Neuronal stem cell (in vitro differentiated cells): ENCODE data around the gene GMDS.

Source experiments
- DNase-seq: peaks from one replicate; pipeline ENCODE4 v3.0.0-alpha.2; 2013; ENCODE audit warnings: low spot score
- H2AFZ ChIP-seq: one replicate; pipeline ENCODE4 v1.6.1; 2013; ENCODE audit warnings: mild to moderate bottlenecking, low read length, inconsistent platforms
- H2AK5ac ChIP-seq: 2 replicates; pipeline ENCODE4 v1.6.1; 2013; ENCODE audit warnings: low read depth, mild to moderate bottlenecking, inconsistent platforms, low read length, moderate library complexity, mixed read lengths
- H2BK120ac ChIP-seq: 2 replicates; pipeline ENCODE4 v1.6.1; 2013; ENCODE audit warnings: low read depth, mild to moderate bottlenecking, inconsistent platforms, low read length, moderate library complexity, mixed read lengths
- H2BK12ac ChIP-seq: one replicate; pipeline ENCODE4 v1.6.1; 2013; ENCODE audit warnings: low read length, inconsistent platforms
- H2BK15ac ChIP-seq: 2 replicates; pipeline ENCODE4 v1.6.1; 2013; ENCODE audit warnings: mild to moderate bottlenecking, low read length, inconsistent platforms, mixed read lengths
- H2BK5ac ChIP-seq: one replicate; pipeline ENCODE4 v1.6.1; 2013; ENCODE audit warnings: inconsistent platforms, mild to moderate bottlenecking, low read length, moderate library complexity
- H3K14ac ChIP-seq: one replicate; pipeline ENCODE4 v1.6.1; 2013; ENCODE audit warnings: low read length, inconsistent platforms
- H3K18ac ChIP-seq: 2 replicates; pipeline ENCODE4 v1.6.1; 2013; ENCODE audit warnings: low read length, inconsistent platforms
- H3K23ac ChIP-seq: 2 replicates; pipeline ENCODE4 v1.6.1; 2013; ENCODE audit warnings: low read depth, mild to moderate bottlenecking, mixed read lengths, low read length, inconsistent platforms; ENCODE audit not compliant: poor library complexity
- H3K27ac ChIP-seq: replicated peaks from 3 replicates; pipeline ENCODE4 v1.5.1; 2013; ENCODE audit warnings: low read length, inconsistent platforms
- H3K27me3 ChIP-seq, 3 experiments: 2 replicates each; pipeline ENCODE4 v1.6.1; 2013; ENCODE audit warnings: low read length in 3 of 3, mild to moderate bottlenecking in 2 of 3, inconsistent platforms in 1 of 3, low read depth in 1 of 3, mixed read lengths in 1 of 3, moderate library complexity in 1 of 3; ENCODE audit not compliant: control insufficient read depth in 3 of 3, insufficient read depth in 3 of 3
- H3K36me3 ChIP-seq, 2 donors: replicated peaks in 1 of 2; 2 replicates each; pipeline ENCODE4 v1.6.1; 2013; ENCODE audit warnings: low read length in 2 of 2; ENCODE audit not compliant: control insufficient read depth in 2 of 2, insufficient read depth in 2 of 2
- H3K4ac ChIP-seq: 2 replicates; pipeline ENCODE4 v1.6.1; 2013; ENCODE audit warnings: inconsistent platforms, mild to moderate bottlenecking, low read length, moderate library complexity
- H3K4me1 ChIP-seq, 2 donors: 1 replicate in 1 of 2; 2 replicates in 1 of 2; pipeline ENCODE4 v1.6.1; 2013; ENCODE audit warnings: low read length in 2 of 2, low read depth in 1 of 2; ENCODE audit not compliant: control insufficient read depth in 2 of 2, insufficient read depth in 1 of 2
- H3K4me2 ChIP-seq: one replicate; pipeline ENCODE4 v1.6.1; 2013; ENCODE audit warnings: mild to moderate bottlenecking, low read length, inconsistent platforms; ENCODE audit not compliant: insufficient read depth, poor library complexity, severe bottlenecking
- H3K4me3 ChIP-seq, 2 donors: 2 replicates each; pipeline ENCODE4 v1.5.1; 2013; ENCODE audit warnings: low read length in 2 of 2, mild to moderate bottlenecking in 2 of 2, inconsistent platforms in 1 of 2, moderate library complexity in 1 of 2
- H3K79me1 ChIP-seq: one replicate; pipeline ENCODE4 v1.6.1; 2013; ENCODE audit warnings: low read depth, mild to moderate bottlenecking, inconsistent platforms, low read length, moderate library complexity
- H3K9ac ChIP-seq: one replicate; pipeline ENCODE4 v1.6.1; 2013; ENCODE audit warnings: mild to moderate bottlenecking, low read depth, low read length, inconsistent platforms; ENCODE audit not compliant: poor library complexity
- H3K9me3 ChIP-seq, 2 donors: replicated peaks in 1 of 2; 2 replicates each; pipeline versions ENCODE3 to v1.6.1; 2013; ENCODE audit warnings: low read length in 2 of 2, mild to moderate bottlenecking in 2 of 2, inconsistent platforms in 1 of 2, low read depth in 1 of 2, mixed read lengths in 1 of 2, moderate library complexity in 1 of 2; ENCODE audit not compliant: control insufficient read depth in 2 of 2, insufficient read depth in 1 of 2
- H4K8ac ChIP-seq: one replicate; pipeline ENCODE4 v1.6.1; 2013; ENCODE audit warnings: low read depth, mild to moderate bottlenecking, inconsistent platforms, low read length, moderate library complexity
- H4K91ac ChIP-seq: one replicate; pipeline ENCODE4 v1.6.1; 2013; ENCODE audit warnings: low read length, low read depth, mild to moderate bottlenecking, inconsistent platforms; ENCODE audit not compliant: poor library complexity
- WGBS, 2 donors: extraction: QIAGEN DNeasy Blood & Tissue Kit; methylation state at CpG; one replicate each; pipeline ENCODE4 v1.1.7; 2013; ENCODE audit warnings: missing lambda C conversion rate in 2 of 2, mixed read lengths in 1 of 2; ENCODE audit not compliant: insufficient read length in 2 of 2, insufficient replicate concordance in 1 of 2; ENCODE audit errors: extremely low coverage in 2 of 2; 5-methylcytosine and 5-hydroxymethylcytosine counted together

The GMDS gene

DNA sequence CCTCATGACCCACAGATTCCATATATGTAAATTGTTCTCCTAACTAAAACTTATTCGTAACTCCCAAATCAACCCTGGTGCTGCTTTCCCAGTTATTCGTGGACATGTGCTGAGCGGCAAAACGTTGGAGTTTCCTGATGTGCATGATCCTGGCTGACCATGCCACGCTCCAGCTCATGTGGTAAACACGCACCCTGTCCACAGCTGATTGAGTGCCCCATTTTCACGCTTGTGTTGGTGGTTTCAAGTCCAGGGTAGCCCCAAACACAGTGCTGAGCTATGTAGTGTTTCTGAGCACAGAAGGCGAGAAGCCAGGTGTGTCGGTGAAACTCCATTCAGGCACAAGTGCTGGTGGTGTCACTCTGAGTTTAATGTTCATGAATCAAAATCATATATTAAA lies 654.8 kb downstream of the GMDS start:
- H3K79me1 ChIP-seq = no peaks in the 10 kb centered on the region
- H3K9ac ChIP-seq = no peak overlapping the region
- no peak overlapping the region for H3K27ac ChIP-seq
- H2BK12ac ChIP-seq = no peak overlapping the region
- no peaks in the 10 kb centered on the region for H3K36me3 ChIP-seq
- H2BK15ac ChIP-seq = no peak overlapping the region
- H2AK5ac ChIP-seq = no peak overlapping the region
- H3K14ac ChIP-seq = no peak overlapping the region
- no peak overlapping the region for H3K4me2 ChIP-seq
- H4K8ac ChIP-seq = no peak overlapping the region
- no peak overlapping the region for H3K23ac ChIP-seq
- WGBS, 2 donors = no CpG with 5 or more reads among the region's 9 CpGs
- H3K4ac ChIP-seq = no peak overlapping the region
- H2BK5ac ChIP-seq = no peak overlapping the region
- peaks cover 0 to 7% (median 2%) of the 10 kb centered on the region in 3 experiments for H3K27me3 ChIP-seq
- no peak for DNase-seq
- no peak overlapping the region for H3K18ac ChIP-seq
- H3K4me3 ChIP-seq = no peak overlapping the region
- no peaks in the 10 kb centered on the region for H3K4me1 ChIP-seq
- H3K9me3 ChIP-seq = peaks cover 0 to 1% of the 10 kb centered on the region in 2 donors
- no peak overlapping the region for H4K91ac ChIP-seq
- H2BK120ac ChIP-seq = no peak overlapping the region
- no peak overlapping the region for H2AFZ ChIP-seq

DNA sequence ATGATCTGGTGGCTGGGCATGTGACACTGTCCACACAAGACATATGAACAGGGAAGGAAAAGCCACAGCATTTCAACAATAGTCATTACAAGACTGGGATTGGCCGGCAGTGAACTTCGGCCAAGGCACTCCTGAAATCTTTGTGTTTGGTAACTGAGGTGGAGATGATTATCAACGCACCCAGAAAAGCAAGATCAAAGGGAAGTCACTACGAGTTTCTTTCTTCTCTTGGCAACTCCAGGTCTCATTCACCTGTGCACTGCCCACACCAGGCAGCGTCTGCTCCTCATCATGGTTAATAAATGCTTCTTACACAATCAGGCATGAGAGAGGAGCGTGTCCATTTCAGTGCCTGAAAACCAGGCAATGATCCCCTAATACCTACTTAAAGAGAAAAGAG lies 656.2 kb downstream of the GMDS start:
- WGBS, 2 donors = no CpG with 5 or more reads among the region's 6 CpGs

DNA sequence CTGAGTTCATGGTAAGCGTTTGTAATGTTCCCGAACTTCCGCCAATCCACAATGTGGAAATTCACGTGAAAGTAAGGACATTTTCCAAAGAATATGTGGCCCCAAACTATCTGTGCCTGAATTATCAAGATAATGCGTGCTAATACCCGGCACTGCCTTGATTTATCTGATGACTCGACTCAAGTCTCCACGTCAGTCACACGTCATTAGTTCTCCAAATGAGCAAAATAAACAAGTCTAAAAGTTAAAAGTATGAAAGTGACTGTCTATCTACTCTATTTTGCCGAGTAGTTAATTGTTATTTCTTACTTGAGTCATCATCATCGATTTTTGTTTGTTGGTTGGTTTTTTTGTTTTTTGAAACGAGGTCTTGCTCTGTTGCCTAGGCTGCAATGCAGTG lies 657.4 kb downstream of the GMDS start:
- Histone ChIP-seq H3K18ac (no peak overlapping the region), H3K4ac (no peak overlapping the region), H3K4me3 (no peak overlapping the region), H3K9ac (no peak overlapping the region), H2BK12ac (no peak overlapping the region), H3K4me1 (no peaks in the 10 kb centered on the region), H3K4me2 (no peak overlapping the region), H3K23ac (no peak overlapping the region), H2BK120ac (no peak overlapping the region), H3K79me1 (no peaks in the 10 kb centered on the region), H4K91ac (no peak overlapping the region), H2AK5ac (no peak overlapping the region), H2BK15ac (no peak overlapping the region), H3K27me3 (peaks cover 0 to 2% (median 2%) of the 10 kb centered on the region in 3 experiments), H4K8ac (no peak overlapping the region), H3K14ac (no peak overlapping the region), H2AFZ (no peak overlapping the region), H3K9me3 (peaks cover 0 to 3% of the 10 kb centered on the region in 2 donors), H3K36me3 (no peaks in the 10 kb centered on the region), H3K27ac (no peak overlapping the region), H2BK5ac (no peak overlapping the region)
- DNase-seq = no peak
- no CpG with 5 or more reads among the region's 12 CpGs for WGBS, 2 donors

More for the DNA sequence above, 656.2 kb downstream of the GMDS start:
- H2BK15ac ChIP-seq = no peak overlapping the region
- no peak overlapping the region for H3K4me3 ChIP-seq
- no peak overlapping the region for H4K8ac ChIP-seq
- H3K23ac ChIP-seq = no peak overlapping the region
- H3K27me3 ChIP-seq = peaks cover 0 to 7% (median 2%) of the 10 kb centered on the region in 3 experiments
- no peak for DNase-seq
- no peaks in the 10 kb centered on the region for H3K36me3 ChIP-seq
- H2BK5ac ChIP-seq = no peak overlapping the region
- H4K91ac ChIP-seq = no peak overlapping the region
- H3K18ac ChIP-seq = no peak overlapping the region
- no peak overlapping the region for H2AK5ac ChIP-seq
- H3K4me2 ChIP-seq = no peak overlapping the region
- H2BK12ac ChIP-seq = no peak overlapping the region
- H3K27ac ChIP-seq = no peak overlapping the region
- H3K9me3 ChIP-seq = peaks cover 0 to 1% of the 10 kb centered on the region in 2 donors
- H3K4me1 ChIP-seq = no peaks in the 10 kb centered on the region
- H3K4ac ChIP-seq = no peak overlapping the region
- no peak overlapping the region for H3K14ac ChIP-seq
- no peak overlapping the region for H2BK120ac ChIP-seq
- H2AFZ ChIP-seq = no peak overlapping the region
- no peak overlapping the region for H3K9ac ChIP-seq
- no peaks in the 10 kb centered on the region for H3K79me1 ChIP-seq

DNA sequence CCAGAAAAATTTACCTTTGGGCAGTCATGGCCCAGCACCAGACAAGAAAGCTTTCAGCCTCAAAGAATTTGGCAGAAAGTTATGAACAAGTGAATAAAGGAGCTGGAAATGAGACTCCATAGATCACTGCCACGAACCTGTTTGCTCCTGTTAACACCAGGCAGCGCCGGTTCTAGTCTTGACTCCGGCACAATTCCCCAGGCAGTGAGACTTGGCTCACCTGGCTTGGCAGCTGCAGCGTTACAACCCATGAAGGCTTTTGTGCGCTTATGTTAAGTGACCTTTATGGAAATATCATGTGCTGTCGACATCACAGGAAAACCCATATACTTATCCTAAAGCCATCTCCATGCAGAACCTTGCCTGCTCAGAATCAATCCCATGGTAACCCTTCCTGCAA lies 657.9 kb downstream of the GMDS start:
- Histone ChIP-seq H2BK12ac (no peak overlapping the region), H3K27me3 (peaks cover 0 to 2% (median 2%) of the 10 kb centered on the region in 3 experiments), H4K91ac (no peak overlapping the region), H3K79me1 (no peaks in the 10 kb centered on the region), H3K4ac (no peak overlapping the region), H3K4me3 (no peak overlapping the region), H3K9me3 (peaks cover 0 to 3% of the 10 kb centered on the region in 2 donors), H2BK120ac (no peak overlapping the region), H3K4me2 (no peak overlapping the region), H3K4me1 (no peaks in the 10 kb centered on the region), H3K18ac (no peak overlapping the region), H2BK15ac (no peak overlapping the region), H3K9ac (no peak overlapping the region), H2AFZ (no peak overlapping the region), H2BK5ac (no peak overlapping the region), H3K23ac (no peak overlapping the region), H2AK5ac (no peak overlapping the region), H3K36me3 (no peaks in the 10 kb centered on the region), H3K14ac (no peak overlapping the region), H4K8ac (no peak overlapping the region), H3K27ac (no peak overlapping the region)
- DNase-seq = no peak
- WGBS, 2 donors = no CpG with 5 or more reads among the region's 7 CpGs
